ENCODE results near the gene RXRB. TPM values are rescaled to one million over a fixed set of nuclear protein-coding genes. Genes with fewer than 3 reads are reported as not detected.

Gene RXRB
- total and polyA plus RNA-seq, 10 of the 15 experiments (the other 5 are each of a cell fraction or from before 2014, with no cell fraction given) = 0.71 to 35.0 (median 20.4) TPM

DNA sequence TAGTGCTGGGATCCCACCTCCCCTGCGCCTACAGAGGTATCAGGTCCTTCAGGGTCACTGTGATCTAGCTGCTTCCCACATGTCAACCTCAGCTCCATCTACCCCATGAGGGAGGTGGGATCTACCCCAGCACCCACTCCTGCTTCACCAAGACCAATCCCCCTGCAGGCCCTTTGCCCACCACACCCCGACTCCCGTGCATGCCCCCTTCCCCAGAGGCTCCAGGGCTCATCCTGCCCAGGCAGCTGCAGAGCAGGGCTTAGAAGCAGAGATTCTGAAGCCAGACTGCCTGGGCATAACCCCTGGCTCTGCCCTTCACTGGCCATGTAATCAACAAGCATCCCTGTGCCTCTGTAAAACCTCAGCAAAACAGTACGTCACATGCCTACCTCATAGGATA lies 25.7 kb downstream of the RXRB start:
- ATAC-seq (no peak), FAIRE-seq (no peak), DNase-seq (ENCODE audit: low read depth, low spot score) (no peak)
- 31% methylated on average over 4 of the region's 4 CpGs for WGBS (ENCODE audit: insufficient coverage, insufficient replicate concordance, low lambda C conversion rate, missing lambda C conversion rate)
- no peak overlapping the region for H3K9ac ChIP-seq (ENCODE audit: control insufficient read depth, insufficient read depth, low read length)
- BruUV-seq (replicated peaks) = no TSS peak
- ChIA-PET SMC1A (ENCODE audit: uncharacterized antibody, unreplicated experiment) (interaction anchor here (3.4 to 4.3 kb wide), 2 partner anchors 14 to 160 kb away, joined by 23 to 27 read pairs; no protein-coding TSS in a partner anchor), RAD21 (ENCODE audit: unreplicated experiment) (interaction anchor here (0.7 to 3.9 kb wide), 4 partner anchors 26 to 74 kb away, joined by 3 to 25 read pairs (median 12); no protein-coding TSS in a partner anchor), CTCF (interaction anchor here (0.7 to 6.0 kb wide), 8 partner anchors 14 to 160 kb away, joined by 3 to 58 read pairs (median 20); no protein-coding TSS in a partner anchor), POLR2A (interaction anchor here (0.8 to 1.6 kb wide), 3 partner anchors 18 to 73 kb away, joined by 3 to 5 read pairs (median 4); no protein-coding TSS in a partner anchor)
- in situ Hi-C loops (cut with MboI) = no loop called here
- no peak overlapping the region for H3K27ac ChIP-seq (ENCODE audit: control insufficient read depth, insufficient read depth)
- H3K4me2 ChIP-seq (ENCODE audit: control insufficient read depth, insufficient read depth) = no peak overlapping the region
- H3K27me3 ChIP-seq (replicated peaks in 1 of 2; ENCODE audit: control insufficient read depth in 2 of 2, insufficient read depth in 2 of 2, low read length in 1 of 2) = no peaks in the 10 kb centered on the region
- no peaks in the 10 kb centered on the region for H3K9me3 ChIP-seq (replicated peaks; ENCODE audit: control insufficient read depth, insufficient read depth, low read length)
- no peaks in the 10 kb centered on the region for H3K79me2 ChIP-seq (ENCODE audit: control insufficient read depth, insufficient read depth, low read length)
- H3K36me3 ChIP-seq (ENCODE audit: control insufficient read depth in 2 of 2, insufficient read depth in 2 of 2, low read length in 1 of 2) = no peaks in the 10 kb centered on the region
- H3K4me1 ChIP-seq (ENCODE audit: control insufficient read depth, insufficient read depth, low read length) = no peaks in the 10 kb centered on the region; the same call in 1 of the 2 replicates
- intact Hi-C loops (cut with micrococcal nuclease; ENCODE audit: unreplicated experiment) = no loop called here
- H4K20me1 ChIP-seq (ENCODE audit: control insufficient read depth, insufficient read depth) = no peaks in the 10 kb centered on the region
- no peak overlapping the region for H3K4me3 ChIP-seq
- TF ChIP-seq, protein P1, sequence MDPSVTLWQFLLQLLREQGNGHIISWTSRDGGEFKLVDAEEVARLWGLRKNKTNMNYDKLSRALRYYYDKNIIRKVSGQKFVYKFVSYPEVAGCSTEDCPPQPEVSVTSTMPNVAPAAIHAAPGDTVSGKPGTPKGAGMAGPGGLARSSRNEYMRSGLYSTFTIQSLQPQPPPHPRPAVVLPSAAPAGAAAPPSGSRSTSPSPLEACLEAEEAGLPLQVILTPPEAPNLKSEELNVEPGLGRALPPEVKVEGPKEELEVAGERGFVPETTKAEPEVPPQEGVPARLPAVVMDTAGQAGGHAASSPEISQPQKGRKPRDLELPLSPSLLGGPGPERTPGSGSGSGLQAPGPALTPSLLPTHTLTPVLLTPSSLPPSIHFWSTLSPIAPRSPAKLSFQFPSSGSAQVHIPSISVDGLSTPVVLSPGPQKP (IDR thresholded peaks at IDR 0.05; ENCODE audit: low read depth, low read length) = no peak
- TF ChIP-seq RUNX3 (IDR thresholded peaks at IDR 0.05; ENCODE audit: low read length) (no peak), DPF2 (IDR thresholded peaks at IDR 0.05) (no peak), ZNF384 (IDR thresholded peaks at IDR 0.05; ENCODE audit: borderline replicate concordance, low read depth, low read length) (no peak), KDM1A (IDR thresholded peaks at IDR 0.05; ENCODE audit: borderline replicate concordance) (no peak), POLR2A (IDR thresholded peaks at IDR 0.05; ENCODE audit: low read depth, low read length) (no peak), EP300 (IDR thresholded peaks at IDR 0.05; ENCODE audit: borderline replicate concordance in 1 of 2, control insufficient read depth in 1 of 2, low read depth in 2 of 2, low read length in 2 of 2) (no peak), SMAD1 (IDR thresholded peaks at IDR 0.05; ENCODE audit: low read depth, partially characterized antibody) (no peak), CBFB (IDR thresholded peaks at IDR 0.05; ENCODE audit: low read depth) (no peak), SRF (IDR thresholded peaks at IDR 0.05; ENCODE audit: low read depth in 2 of 2, low read length in 2 of 2) (no peak), ASH2L (IDR thresholded peaks at IDR 0.05; ENCODE audit: borderline replicate concordance, low read depth) (no peak), BRCA1 (IDR thresholded peaks at IDR 0.05; ENCODE audit: low read depth, low read length) (no peak)
- TF ChIP-seq, protein P2, sequence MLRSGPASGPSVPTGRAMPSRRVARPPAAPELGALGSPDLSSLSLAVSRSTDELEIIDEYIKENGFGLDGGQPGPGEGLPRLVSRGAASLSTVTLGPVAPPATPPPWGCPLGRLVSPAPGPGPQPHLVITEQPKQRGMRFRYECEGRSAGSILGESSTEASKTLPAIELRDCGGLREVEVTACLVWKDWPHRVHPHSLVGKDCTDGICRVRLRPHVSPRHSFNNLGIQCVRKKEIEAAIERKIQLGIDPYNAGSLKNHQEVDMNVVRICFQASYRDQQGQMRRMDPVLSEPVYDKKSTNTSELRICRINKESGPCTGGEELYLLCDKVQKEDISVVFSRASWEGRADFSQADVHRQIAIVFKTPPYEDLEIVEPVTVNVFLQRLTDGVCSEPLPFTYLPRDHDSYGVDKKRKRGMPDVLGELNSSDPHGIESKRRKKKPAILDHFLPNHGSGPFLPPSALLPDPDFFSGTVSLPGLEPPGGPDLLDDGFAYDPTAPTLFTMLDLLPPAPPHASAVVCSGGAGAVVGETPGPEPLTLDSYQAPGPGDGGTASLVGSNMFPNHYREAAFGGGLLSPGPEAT (IDR thresholded peaks at IDR 0.05; ENCODE audit: low read depth) = no peak
- TF ChIP-seq, protein P3, sequence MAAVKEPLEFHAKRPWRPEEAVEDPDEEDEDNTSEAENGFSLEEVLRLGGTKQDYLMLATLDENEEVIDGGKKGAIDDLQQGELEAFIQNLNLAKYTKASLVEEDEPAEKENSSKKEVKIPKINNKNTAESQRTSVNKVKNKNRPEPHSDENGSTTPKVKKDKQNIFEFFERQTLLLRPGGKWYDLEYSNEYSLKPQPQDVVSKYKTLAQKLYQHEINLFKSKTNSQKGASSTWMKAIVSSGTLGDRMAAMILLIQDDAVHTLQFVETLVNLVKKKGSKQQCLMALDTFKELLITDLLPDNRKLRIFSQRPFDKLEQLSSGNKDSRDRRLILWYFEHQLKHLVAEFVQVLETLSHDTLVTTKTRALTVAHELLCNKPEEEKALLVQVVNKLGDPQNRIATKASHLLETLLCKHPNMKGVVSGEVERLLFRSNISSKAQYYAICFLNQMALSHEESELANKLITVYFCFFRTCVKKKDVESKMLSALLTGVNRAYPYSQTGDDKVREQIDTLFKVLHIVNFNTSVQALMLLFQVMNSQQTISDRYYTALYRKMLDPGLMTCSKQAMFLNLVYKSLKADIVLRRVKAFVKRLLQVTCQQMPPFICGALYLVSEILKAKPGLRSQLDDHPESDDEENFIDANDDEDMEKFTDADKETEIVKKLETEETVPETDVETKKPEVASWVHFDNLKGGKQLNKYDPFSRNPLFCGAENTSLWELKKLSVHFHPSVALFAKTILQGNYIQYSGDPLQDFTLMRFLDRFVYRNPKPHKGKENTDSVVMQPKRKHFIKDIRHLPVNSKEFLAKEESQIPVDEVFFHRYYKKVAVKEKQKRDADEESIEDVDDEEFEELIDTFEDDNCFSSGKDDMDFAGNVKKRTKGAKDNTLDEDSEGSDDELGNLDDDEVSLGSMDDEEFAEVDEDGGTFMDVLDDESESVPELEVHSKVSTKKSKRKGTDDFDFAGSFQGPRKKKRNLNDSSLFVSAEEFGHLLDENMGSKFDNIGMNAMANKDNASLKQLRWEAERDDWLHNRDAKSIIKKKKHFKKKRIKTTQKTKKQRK (IDR thresholded peaks at IDR 0.05; ENCODE audit: low read depth, low read length) = no peak
- TF ChIP-seq, protein P4, sequence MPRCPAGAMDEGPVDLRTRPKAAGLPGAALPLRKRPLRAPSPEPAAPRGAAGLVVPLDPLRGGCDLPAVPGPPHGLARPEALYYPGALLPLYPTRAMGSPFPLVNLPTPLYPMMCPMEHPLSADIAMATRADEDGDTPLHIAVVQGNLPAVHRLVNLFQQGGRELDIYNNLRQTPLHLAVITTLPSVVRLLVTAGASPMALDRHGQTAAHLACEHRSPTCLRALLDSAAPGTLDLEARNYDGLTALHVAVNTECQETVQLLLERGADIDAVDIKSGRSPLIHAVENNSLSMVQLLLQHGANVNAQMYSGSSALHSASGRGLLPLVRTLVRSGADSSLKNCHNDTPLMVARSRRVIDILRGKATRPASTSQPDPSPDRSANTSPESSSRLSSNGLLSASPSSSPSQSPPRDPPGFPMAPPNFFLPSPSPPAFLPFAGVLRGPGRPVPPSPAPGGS (IDR thresholded peaks at IDR 0.05; ENCODE audit: borderline replicate concordance, insufficient read depth, low read depth, low read length, poor library complexity, severe bottlenecking) = no peak
- TF ChIP-seq, protein P5, sequence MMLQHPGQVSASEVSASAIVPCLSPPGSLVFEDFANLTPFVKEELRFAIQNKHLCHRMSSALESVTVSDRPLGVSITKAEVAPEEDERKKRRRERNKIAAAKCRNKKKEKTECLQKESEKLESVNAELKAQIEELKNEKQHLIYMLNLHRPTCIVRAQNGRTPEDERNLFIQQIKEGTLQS (IDR thresholded peaks at IDR 0.05; ENCODE audit: borderline replicate concordance, extremely low read depth, low read depth, low read length) = no peak
- no peak overlapping the region for H2AFZ ChIP-seq (ENCODE audit: control insufficient read depth, low read depth, low read length)

Data from GM12878 (cell line).